D721Med (cell line): ENCODE measurements around the gene GUCD1.

Experiments
- DNase-seq: peaks from one replicate; pipeline ENCODE4 v3.0.0; 2011; ENCODE audit warnings: low spot score; ENCODE audit not compliant: insufficient read length
- FAIRE-seq: peaks from 2 replicates; lab custom pipeline; 2011; peaks lifted over from hg19 to GRCh38; lab: Jason Lieb, UNC
- CTCF ChIP-seq: IDR thresholded peaks from 2 replicates; pipeline ENCODE4 v1.5.1; 2012; ENCODE audit warnings: mild to moderate bottlenecking, control low read depth; ENCODE audit not compliant: insufficient read depth; ENCODE audit errors: missing control alignments

The GUCD1 gene

GRCh38 chr22:24567668-24568067 is 12.7 kb upstream of the GUCD1 start:
- FAIRE-seq (no peak), DNase-seq (no peak)
- no peak for TF ChIP-seq CTCF

- TF ChIP-seq CTCF, result no peak
- DNase-seq (no peak), FAIRE-seq (no peak)
These were observed 12.1 kb upstream of the GUCD1 start for GRCh38 chr22:24566899-24567511.

- FAIRE-seq (no peak), DNase-seq (no peak)
- TF ChIP-seq CTCF, result no peak
These were observed 10.1 kb upstream of the GUCD1 start for GRCh38 chr22:24565077-24565476.

GRCh38 chr22:24564376-24565058 is 9.6 kb upstream of the GUCD1 start:
- FAIRE-seq (no peak), DNase-seq (no peak)
- no peak for TF ChIP-seq CTCF

GRCh38 chr22:24563246-24563645 is 8.3 kb upstream of the GUCD1 start:
- FAIRE-seq (no peak), DNase-seq (no peak)
- no peak for TF ChIP-seq CTCF

GRCh38 chr22:24559471-24559870 is 4.5 kb upstream of the GUCD1 start:
- DNase-seq (no peak), FAIRE-seq (no peak)
- no peak for TF ChIP-seq CTCF

- no peak for FAIRE-seq
These were observed 464 bp upstream of the GUCD1 start, which contains the start of gene SNRPD3 for GRCh38 chr22:24555165-24556039. TSS of gene SNRPD3 (plus strand) at chr22:24555999. CDS start at chr22:24557675, 1,676 bp downstream.

More at GRCh38 chr22:24555165-24556039, 464 bp upstream of the GUCD1 start, which contains the start of gene SNRPD3:
- TF ChIP-seq CTCF, result no peak
- DNase-seq, result peak; percentile 94
